Right ventricle myocardium inferior (tissue), 1 donor: Measurements from ENCODE around the gene SLC1A1. TPM values are rescaled to one million over a fixed set of nuclear protein-coding genes. Genes with fewer than 3 reads are reported as not detected.

Experiments
- ATAC-seq: fragments of 200-7000 bp; cut with Tn5 transposase; one replicate; pipeline ENCODE4 v1.9.1; 2020; ENCODE audit warnings: mild to moderate bottlenecking, moderate library complexity
- DNase-seq: peaks from one replicate; pipeline ENCODE4 v3.0.0; 2021; ENCODE audit errors: missing footprints
- intact Hi-C: fragments of 100-400 bp; cut with DNase I; formaldehyde crosslinking; loops from one replicate; pipeline ENCODE4 v1.11.0; 2022
- total RNA-seq: library from RNA; stranded (reverse); fragmentation: NEBNext Ultra II Directional; extraction: Animal tissue kit (Norgen Biotek cat#: 25700); gene quantifications from one replicate; pipeline ENCODE4 v1.2.1, GENCODE V29; 2021
- donor health status: DM: no; HTN: yes; CAD: no; lungs with severe emphysema.

Gene SLC1A1
- total RNA-seq, 1 donor from 2014 or later: 3.2 TPM

GRCh38 chr9:4566806-4567205 is 76.5 kb downstream of the SLC1A1 start:
- DNase-seq: no peak
- no peak for ATAC-seq
- intact Hi-C loops: no loop called here

- ATAC-seq (no peak), DNase-seq (no peak)
- intact Hi-C loops: no loop called here
Measured at GRCh38 chr9:4567601-4568000, 77.3 kb downstream of the SLC1A1 start.

GRCh38 chr9:4569101-4569500 is 78.8 kb downstream of the SLC1A1 start:
- ATAC-seq: no peak
- DNase-seq: no peak
- intact Hi-C loops: no loop called here

GRCh38 chr9:4572184-4572826 is 82.0 kb downstream of the SLC1A1 start:
- ATAC-seq: no peak
- intact Hi-C loops: no loop called here
- DNase-seq: no peak

- intact Hi-C loops: no loop called here
- ATAC-seq (no peak), DNase-seq (no peak)
Measured at GRCh38 chr9:4573176-4573575, 82.9 kb downstream of the SLC1A1 start.

GRCh38 chr9:4573634-4574389 is 83.5 kb downstream of the SLC1A1 start:
- ATAC-seq: no peak
- intact Hi-C loops: no loop called here
- DNase-seq: no peak

- DNase-seq (no peak), ATAC-seq (no peak)
- intact Hi-C loops: no loop called here
Measured at GRCh38 chr9:4574657-4575243, 84.5 kb downstream of the SLC1A1 start.

GRCh38 chr9:4575997-4576396 is 85.7 kb downstream of the SLC1A1 start:
- ATAC-seq (no peak), DNase-seq (no peak)
- intact Hi-C loops: no loop called here

- intact Hi-C loops: no loop called here
- peak; percentile 26 for ATAC-seq
- no peak for DNase-seq
Measured at GRCh38 chr9:4576448-4576847, 86.2 kb downstream of the SLC1A1 start.

GRCh38 chr9:4579001-4579400 is 88.7 kb downstream of the SLC1A1 start:
- no peak for DNase-seq
- ATAC-seq: no peak
- intact Hi-C loops: no loop called here

GRCh38 chr9:4581035-4581760 is 90.9 kb downstream of the SLC1A1 start:
- intact Hi-C loops: no loop called here
- no peak for ATAC-seq

GRCh38 chr9:4581861-4582565 is 91.7 kb downstream of the SLC1A1 start:
- intact Hi-C loops: no loop called here
- ATAC-seq (peak; percentile 13), DNase-seq (no peak)

More at GRCh38 chr9:4581035-4581760, 90.9 kb downstream of the SLC1A1 start:
- DNase-seq: no peak

- intact Hi-C loops: no loop called here
- DNase-seq (no peak), ATAC-seq (no peak)
Measured at GRCh38 chr9:4583001-4583400, 92.7 kb downstream of the SLC1A1 start.

- DNase-seq (no peak), ATAC-seq (no peak)
- intact Hi-C loops: no loop called here
Measured at GRCh38 chr9:4584636-4585035, 94.4 kb downstream of the SLC1A1 start.

GRCh38 chr9:4585135-4585534 is 94.9 kb downstream of the SLC1A1 start:
- intact Hi-C loops: no loop called here
- no peak for DNase-seq
- ATAC-seq: no peak

- ATAC-seq (no peak), DNase-seq (no peak)
- intact Hi-C loops: no loop called here
Measured at GRCh38 chr9:4588721-4589120, 98.5 kb downstream of the SLC1A1 start.

GRCh38 chr9:4590430-4591122 is 100.3 kb downstream of the SLC1A1 start:
- DNase-seq: no peak
- ATAC-seq: no peak
- intact Hi-C loops: no loop called here

GRCh38 chr9:4591123-4591500 is 100.8 kb downstream of the SLC1A1 start:
- intact Hi-C loops: no loop called here
- ATAC-seq (no peak), DNase-seq (no peak)
